AG09309 (cell line): Measurements from ENCODE around the gene MRPS6.

Source experiments
- DNase-seq: peaks from one replicate; pipeline ENCODE4 v3.0.0-alpha.2; 2010; ENCODE audit warnings: low read depth
- H3K4me3 ChIP-seq: 2 replicates; pipeline ENCODE4 v1.5.1; 2011; ENCODE audit warnings: mild to moderate bottlenecking, low read depth, low read length, moderate library complexity; ENCODE audit not compliant: control insufficient read depth
- CTCF ChIP-seq: IDR thresholded peaks from 2 replicates; pipeline ENCODE4 v1.5.1; 2011; ENCODE audit warnings: mild to moderate bottlenecking, low read depth, low read length, inconsistent platforms; ENCODE audit not compliant: insufficient read depth, control insufficient read depth; ENCODE audit errors: missing control alignments

Gene MRPS6

GRCh38 chr21:34133392-34133791, 60.0 kb downstream of the MRPS6 start:
- TF ChIP-seq CTCF, result no peak
- H3K4me3 ChIP-seq, result no peak overlapping the region
- no peak for DNase-seq

- no peak overlapping the region for H3K4me3 ChIP-seq
- DNase-seq, result no peak
- TF ChIP-seq CTCF, result peak; percentile 13
These were observed 60.4 kb downstream of the MRPS6 start for GRCh38 chr21:34133802-34134201.

GRCh38 chr21:34135330-34135729, 62.0 kb downstream of the MRPS6 start:
- no peak for DNase-seq
- no peak overlapping the region for H3K4me3 ChIP-seq
- TF ChIP-seq CTCF, result no peak

GRCh38 chr21:34141373-34141772, 68.0 kb downstream of the MRPS6 start:
- no peak overlapping the region for H3K4me3 ChIP-seq
- no peak for DNase-seq
- no peak for TF ChIP-seq CTCF

GRCh38 chr21:34143685-34144182, 70.4 kb downstream of the MRPS6 start:
- no peak for DNase-seq
- TF ChIP-seq CTCF, result no peak
- H3K4me3 ChIP-seq, result no peak overlapping the region

- no peak overlapping the region for H3K4me3 ChIP-seq
These were observed 70.8 kb downstream of the MRPS6 start for GRCh38 chr21:34144224-34144623.

More at GRCh38 chr21:34144224-34144623, 70.8 kb downstream of the MRPS6 start:
- DNase-seq, result no peak
- no peak for TF ChIP-seq CTCF
